Fibroblast of skin of back (primary cell): ENCODE results near the gene FAM184B.

Source experiments
- DNase-seq: peaks from one replicate; pipeline ENCODE4 v3.0.0-alpha.2; 2013

The FAM184B gene

GRCh38 chr4:17633600-17633999, 147.8 kb downstream of the FAM184B start:
- no peak for DNase-seq

DNA sequence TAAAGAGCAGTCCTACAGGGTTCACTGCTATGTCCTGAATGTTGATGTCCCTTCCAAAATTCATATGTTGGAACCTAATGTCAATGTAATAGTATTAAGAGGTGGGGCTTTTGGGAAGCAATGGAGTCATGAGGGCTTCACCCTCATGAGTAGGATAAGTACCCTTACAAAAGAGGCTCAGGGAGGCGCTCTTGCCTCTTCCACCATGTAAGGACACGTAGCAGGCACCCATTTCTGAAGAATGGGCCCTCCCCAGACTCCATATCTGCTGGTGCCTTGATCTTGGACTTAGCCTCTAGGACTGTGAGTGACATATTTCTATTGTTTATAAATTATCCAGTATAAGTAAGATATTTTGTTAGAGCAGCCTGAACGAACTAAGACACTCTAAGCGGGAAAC, 151.2 kb downstream of the FAM184B start:
- DNase-seq, result no peak

DNA sequence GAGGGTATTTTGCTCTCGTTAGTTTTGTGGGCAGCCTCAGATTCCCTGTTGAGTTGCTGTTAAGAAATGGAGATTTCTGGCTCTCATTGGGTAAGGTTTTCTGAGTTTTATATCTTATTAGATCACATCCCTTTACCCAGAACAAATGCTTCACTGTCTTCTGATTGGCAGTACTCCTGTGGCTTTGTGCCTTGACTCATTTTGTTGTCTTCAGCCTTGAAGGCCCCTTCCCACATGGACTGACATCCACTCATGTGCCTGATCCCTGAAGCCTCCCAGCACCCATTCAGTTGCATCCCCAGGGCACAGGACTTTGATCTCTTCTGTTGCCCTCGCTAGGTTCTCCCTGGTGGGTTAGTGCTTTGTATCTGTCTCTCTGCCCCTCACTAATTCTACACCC, 156.6 kb downstream of the FAM184B start:
- DNase-seq, result no peak

DNA sequence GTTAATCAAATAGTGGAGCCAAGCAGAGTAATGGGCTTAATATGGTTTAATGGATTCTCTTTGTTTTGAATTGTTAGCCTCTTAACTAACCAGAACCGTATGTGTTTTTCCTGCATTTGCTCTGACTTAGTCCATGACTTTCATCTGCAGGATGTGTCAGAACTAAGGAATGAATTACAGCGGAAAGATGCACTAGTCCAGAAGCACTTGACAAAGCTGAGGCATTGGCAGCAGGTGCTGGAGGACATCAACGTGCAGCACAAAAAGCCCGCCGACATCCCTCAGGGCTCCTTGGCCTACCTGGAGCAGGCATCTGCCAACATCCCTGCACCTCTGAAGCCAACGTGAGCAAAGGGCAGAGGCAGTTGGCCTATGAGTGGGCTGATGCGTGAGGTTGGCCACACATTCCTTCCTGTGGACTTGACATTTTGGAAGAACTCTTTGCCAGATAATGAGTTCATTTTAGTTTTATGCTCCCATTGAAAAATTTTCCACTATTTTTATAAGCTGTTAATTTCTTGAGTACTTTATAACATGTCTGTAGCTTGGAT, 157.9 kb downstream of the FAM184B start:
- DNase-seq, result peak; percentile 21

DNA sequence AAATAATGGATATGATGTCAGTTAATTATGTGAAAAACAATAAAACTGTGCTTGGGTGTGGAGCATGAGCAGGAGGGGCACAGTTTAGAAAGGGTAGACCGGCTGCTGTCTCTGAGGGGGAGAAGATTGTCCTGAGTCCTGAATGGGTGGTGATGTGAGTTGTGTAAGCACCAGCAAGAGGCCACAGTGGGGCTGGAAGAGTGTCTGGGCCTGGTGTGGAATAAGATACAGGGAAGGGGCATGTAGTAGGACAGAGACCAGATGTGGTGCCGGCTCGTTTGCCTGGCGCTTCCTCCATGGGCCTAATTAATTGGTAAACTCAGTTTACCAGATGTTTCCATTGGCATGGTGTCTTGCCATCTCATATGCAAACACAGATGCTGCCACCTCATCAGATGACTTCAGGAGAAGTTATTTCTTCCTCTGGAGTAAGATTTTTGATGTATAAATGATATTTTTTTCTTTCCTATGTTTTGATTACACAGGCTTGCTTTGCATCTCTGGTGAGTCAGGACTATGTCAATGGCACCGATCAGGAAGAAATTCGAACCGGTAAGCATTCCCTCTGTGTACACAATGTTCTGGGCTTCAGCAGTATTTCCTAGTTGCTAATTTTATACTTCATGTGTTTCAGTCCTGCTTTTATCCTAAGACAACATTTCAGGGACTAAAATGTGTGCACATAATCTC, 161.9 kb downstream of the FAM184B start:
- peak; percentile 28 for DNase-seq

DNA sequence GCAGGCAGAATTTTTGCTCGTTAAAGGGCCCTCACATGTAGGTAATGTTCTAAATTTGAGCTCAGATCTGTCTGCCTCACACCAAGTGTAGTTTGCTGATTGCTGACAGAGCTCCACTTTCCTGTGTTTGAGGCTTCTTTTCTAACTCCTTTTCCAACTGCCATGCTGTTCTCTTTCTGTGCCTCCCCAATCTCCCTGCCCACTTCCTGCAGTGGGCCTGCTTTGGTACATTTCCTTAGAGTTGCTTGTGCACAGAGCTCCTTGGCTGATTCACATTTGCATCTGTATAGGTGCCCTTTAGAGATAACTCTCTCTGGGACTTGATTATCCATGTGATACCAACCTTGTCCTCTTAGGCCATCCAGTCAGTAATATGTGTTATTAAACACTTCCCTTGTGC, 162.5 kb downstream of the FAM184B start:
- no peak for DNase-seq

GRCh38 chr4:17616283-17616682, 165.1 kb downstream of the FAM184B start:
- DNase-seq, result no peak

DNA sequence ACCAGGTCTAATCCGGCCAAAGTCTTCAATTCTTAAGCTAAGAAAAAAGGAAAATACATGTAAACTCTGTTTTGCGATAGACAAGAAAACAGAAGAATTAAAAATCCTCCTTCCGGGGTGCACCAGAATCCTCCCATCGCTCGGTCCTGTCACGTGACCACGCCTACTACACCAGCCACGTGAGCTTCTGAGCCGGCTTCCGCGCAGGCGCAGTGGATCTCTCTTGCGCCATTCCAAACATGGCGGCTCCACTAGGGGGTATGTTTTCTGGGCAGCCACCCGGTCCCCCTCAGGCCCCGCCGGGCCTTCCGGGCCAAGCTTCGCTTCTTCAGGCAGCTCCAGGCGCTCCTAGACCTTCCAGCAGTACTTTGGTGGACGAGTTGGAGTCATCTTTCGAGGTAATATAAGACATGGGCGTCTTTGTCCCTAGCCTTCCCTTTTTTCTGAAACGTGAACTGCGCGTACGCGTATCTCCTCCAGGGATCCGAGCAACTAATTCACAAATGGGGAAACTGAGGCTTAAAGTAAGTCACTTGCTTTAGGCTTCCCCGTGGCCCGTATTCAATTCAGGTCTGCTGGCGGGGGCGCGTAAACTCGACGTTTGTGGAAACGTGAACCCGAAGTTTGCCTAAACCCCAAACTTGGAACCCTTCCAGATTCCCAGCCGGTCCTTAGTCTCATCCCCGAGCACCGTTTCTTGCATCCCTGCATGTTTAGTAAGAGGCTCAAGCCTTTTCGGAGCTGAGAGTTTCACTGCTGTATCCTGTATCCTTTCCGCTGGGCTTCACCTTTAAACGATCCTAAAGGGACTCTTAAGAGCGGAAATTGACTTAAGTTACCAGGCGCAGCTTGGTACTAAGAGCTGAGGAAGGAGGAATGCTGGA, 166.8 kb downstream of the FAM184B start, which contains the start of gene MED28:
TSS of gene MED28 (plus strand) at position 226 of the 884 bp plus-strand sequence. CDS start at position 240, 14 bp downstream.
- DNase-seq, result peak; percentile 95

DNA sequence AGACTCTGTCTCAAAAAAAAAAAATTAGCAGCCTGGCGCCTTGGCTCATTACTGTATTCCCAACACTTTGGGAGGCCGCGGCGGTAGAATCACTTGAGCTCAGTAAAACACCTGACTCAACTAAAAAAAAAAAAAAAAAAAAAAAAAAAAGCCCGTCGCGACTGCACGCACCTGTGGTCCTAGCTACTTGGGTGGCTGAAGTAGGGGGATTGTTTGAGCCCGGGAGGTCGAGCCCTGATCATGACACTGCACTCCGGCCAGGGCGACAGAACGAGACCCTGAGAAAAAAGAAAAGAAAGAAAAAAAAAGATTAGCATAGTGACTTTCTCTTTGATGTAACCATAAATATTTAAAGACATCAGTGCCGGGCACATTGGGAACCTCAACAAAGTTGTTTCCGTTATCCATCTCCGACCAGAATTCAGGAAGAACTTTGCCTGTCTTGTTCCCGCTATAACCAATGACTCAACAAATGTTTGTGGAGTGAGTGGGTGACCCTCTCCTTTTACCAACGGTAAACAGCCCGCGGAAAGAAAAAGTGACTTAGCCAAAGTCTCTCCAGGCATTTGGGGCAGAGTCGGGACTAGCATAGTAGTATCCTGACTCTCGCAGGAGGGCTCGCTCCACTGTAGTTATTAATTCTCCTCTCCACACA, 167.5 kb downstream of the FAM184B start:
- DNase-seq, result peak; percentile 79

- no peak for DNase-seq
These were observed 176.2 kb downstream of the FAM184B start for GRCh38 chr4:17605236-17605635.

- no peak for DNase-seq
These were observed 181.6 kb downstream of the FAM184B start for GRCh38 chr4:17599826-17600225.

- DNase-seq, result peak; percentile 11
These were observed 183.9 kb downstream of the FAM184B start for GRCh38 chr4:17597517-17597916.

- no peak for DNase-seq
These were observed 185.9 kb downstream of the FAM184B start for GRCh38 chr4:17595471-17596005.

DNA sequence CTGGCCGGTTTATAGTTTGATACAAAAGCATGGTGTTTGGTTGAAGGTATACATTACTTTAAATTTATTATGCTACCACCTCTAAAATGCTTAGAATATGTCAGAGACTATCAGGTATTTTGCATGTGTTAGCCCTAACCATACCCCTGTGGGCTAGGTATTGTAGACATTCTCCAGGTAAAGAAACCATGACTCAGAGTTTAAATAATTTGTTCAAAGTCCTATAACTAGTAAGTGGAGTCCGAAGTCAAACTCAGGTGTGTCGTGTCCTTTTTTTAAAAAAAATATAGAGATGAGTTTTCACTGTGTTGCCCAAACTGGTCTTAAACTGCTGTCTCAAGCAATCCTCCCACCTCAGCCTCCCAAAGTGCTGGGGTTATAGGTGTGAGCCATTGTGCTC, 192.1 kb downstream of the FAM184B start:
- no peak for DNase-seq

DNA sequence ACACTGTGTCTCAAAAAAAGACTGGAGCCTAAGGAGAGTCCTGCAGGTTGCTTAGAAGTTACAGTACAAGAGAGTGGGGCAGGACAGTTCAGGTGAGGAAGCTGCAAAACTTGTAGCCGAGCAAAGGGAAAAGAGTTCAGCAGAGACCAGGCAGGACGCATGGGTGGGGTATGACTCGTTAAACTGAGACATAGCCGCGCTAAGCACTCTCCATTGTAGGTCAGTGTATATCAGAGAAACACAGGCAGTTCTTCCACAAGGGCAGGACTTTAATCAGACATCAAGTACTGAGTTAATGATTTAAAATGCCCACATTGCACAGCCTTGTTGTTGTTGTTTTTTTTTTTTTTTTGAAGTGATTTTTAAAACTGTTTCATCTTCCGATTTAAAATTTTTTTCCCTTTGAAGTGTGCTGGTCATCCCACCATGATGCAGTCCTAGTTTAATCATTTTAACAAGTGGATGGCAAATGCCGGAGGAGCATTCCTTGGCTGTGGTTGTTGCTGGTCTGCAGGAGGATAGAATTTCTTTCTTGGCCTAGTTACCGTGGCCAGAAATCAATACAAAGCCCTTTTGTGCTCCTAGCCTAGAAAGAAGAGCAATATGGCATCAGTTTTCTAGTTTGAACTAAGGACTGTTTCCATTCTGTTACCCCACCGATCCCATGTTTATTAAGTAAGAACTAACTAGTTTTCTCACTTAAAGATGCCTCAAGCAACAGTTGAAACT, 194.2 kb downstream of the FAM184B start:
- no peak for DNase-seq

DNA sequence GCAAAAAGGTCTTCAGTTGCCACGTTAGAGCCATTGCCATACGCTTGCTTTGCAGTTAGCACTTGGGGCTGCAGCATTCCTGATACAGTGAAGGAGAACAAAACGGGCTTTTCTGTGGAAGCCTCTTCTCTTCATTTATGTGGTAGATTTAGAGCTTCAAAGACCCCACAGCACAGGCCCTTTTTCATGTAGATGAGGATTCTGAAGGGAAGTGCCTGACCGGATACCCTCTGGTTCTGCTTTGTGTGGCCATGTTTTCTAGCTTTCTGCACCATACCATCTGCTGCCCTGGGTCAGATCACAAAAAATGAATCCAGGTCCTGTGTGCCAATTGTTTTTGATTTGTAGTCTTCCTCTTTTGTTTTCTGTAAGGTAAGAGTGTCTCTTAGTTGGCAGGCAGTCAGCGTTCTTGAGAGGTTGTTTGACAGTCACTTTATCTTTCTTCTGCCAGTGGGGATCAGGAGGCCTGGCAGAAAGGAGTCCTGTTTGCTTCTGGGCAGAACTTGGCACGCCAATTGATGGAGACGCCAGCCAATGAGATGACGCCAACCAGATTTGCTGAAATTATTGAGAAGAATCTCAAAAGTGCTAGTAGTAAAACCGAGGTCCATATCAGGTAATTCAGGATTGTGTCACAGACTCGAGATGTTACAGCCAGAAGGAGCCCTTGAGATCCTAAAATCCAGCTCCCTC, 196.8 kb downstream of the FAM184B start:
- DNase-seq, result no peak

- DNase-seq, result no peak
These were observed 197.5 kb downstream of the FAM184B start for GRCh38 chr4:17583941-17584340.

DNA sequence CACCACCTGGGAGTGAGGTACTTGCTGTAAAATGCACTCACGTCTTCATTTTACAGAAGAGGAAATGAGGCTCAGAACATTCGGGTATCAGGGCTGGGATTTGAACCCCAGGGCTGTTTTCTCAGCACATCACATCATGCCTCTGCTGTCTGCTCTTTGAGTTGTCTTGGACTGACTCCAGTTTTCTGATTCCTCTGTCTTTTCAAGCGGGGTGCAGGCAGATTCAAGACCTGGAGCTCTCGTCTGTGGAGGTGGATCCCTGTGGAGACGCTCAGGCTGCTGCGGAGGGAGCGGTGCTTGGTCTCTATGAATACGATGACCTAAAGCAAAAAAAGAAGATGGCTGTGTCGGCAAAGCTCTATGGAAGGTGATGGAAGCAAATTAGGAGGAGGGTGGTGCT, 198.1 kb downstream of the FAM184B start:
- no peak for DNase-seq

GRCh38 chr4:17580969-17581368, 200.5 kb downstream of the FAM184B start:
- DNase-seq, result peak; percentile 39
